PFSK-1 (cell line): Measurements from ENCODE around the gene PRSS57.

Experiments used
- FOXP2 ChIP-seq: optimal IDR thresholded peaks from 2 replicates; pipeline ENCODE3; 2011; ENCODE audit warnings: borderline replicate concordance, control low read depth, inconsistent platforms; ENCODE audit not compliant: insufficient read depth; ENCODE audit errors: extremely low read length, extremely low read depth
- POLR2AphosphoS5 ChIP-seq: IDR thresholded peaks from 2 replicates; pipeline ENCODE4 v1.6.1; 2012; ENCODE audit warnings: low read depth, mild to moderate bottlenecking, control low read depth, low read length, moderate library complexity
- REST ChIP-seq, 2 experiments: IDR thresholded peaks; 2 replicates each; pipeline versions ENCODE4 v1.6.1 to v1.8.0; 2011 to 2012; ENCODE audit warnings: low read depth in 2 of 2, low read length in 2 of 2, control low read depth in 1 of 2, inconsistent platforms in 1 of 2, mild to moderate bottlenecking in 1 of 2, moderate library complexity in 1 of 2; ENCODE audit not compliant: insufficient read depth in 1 of 2
- SIN3A ChIP-seq: IDR thresholded peaks from 2 replicates; pipeline ENCODE4 v1.6.1; 2012; ENCODE audit warnings: mild to moderate bottlenecking, low read length, moderate library complexity, borderline replicate concordance; ENCODE audit not compliant: insufficient read depth
- TAF1 ChIP-seq: IDR thresholded peaks from 2 replicates; pipeline ENCODE4 v1.6.1; 2012; ENCODE audit warnings: low read length, control low read depth, borderline replicate concordance; ENCODE audit not compliant: insufficient read depth

PRSS57 gene

GRCh38 chr19:734716-735115 lies 39.5 kb upstream of the PRSS57 start:
- no peak for TF ChIP-seq SIN3A
- TF ChIP-seq TAF1, result no peak
- TF ChIP-seq REST (IDR thresholded peaks at IDR 0.05; ENCODE audit: insufficient read depth in 1 of 2, low read depth in 2 of 2, low read length in 2 of 2), result no peak
- no peak for TF ChIP-seq POLR2AphosphoS5
- no peak for TF ChIP-seq FOXP2

GRCh38 chr19:732148-733069 lies 37.2 kb upstream of the PRSS57 start:
- TF ChIP-seq SIN3A (no peak), POLR2AphosphoS5 (no peak), REST (IDR thresholded peaks at IDR 0.05; ENCODE audit: insufficient read depth in 1 of 2, low read depth in 2 of 2, low read length in 2 of 2) (no peak), TAF1 (no peak), FOXP2 (no peak)

- TF ChIP-seq REST (IDR thresholded peaks at IDR 0.05; ENCODE audit: insufficient read depth in 1 of 2, low read depth in 2 of 2, low read length in 2 of 2) (no peak), TAF1 (no peak), SIN3A (no peak), POLR2AphosphoS5 (no peak), FOXP2 (no peak)
Observed at GRCh38 chr19:731000-731399, 35.7 kb upstream of the PRSS57 start.

DNA sequence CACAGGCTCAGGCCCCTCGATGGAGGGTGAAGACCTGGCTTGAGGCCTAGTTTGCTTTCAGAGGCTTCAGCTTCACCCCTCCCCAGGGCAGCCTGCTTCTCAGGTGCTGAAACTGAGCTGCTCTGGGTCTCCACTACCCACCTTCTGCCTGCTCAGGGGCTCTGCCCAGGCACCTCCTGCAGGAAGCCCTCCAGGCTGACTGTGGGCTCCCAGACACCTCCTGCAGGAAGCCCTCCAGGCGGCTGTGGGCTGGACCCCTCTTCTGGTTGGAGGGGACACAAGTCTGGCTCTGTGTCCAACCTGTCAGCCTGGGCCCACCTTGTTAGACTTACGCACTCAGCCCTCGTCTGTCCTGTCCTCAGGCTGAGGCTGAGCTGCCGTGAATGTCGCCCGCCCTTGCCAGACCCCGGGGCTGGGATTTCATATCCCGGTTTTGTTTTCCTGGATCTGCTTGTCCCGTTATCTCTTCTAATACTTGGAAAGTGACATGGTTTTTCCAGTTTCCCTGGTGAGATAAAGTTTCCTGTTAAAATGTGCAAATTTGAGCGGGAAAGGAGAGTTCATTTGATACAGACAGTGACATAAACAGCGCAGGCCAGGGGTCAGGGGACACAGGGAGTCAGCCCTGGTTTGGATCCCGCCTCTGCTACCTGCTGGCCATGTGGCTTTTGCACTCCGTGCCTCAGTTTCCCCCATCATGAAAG lies 34.9 kb upstream of the PRSS57 start:
- TF ChIP-seq POLR2AphosphoS5, result no peak
- TF ChIP-seq TAF1, result no peak
- TF ChIP-seq SIN3A, result no peak
- TF ChIP-seq FOXP2, result no peak
- TF ChIP-seq REST (IDR thresholded peaks at IDR 0.05; ENCODE audit: insufficient read depth in 1 of 2, low read depth in 2 of 2, low read length in 2 of 2), result no peak
